Ascending aorta (tissue), 2 donors: Measurements from ENCODE around the gene TRPV5. TPM values are rescaled to one million over a fixed set of nuclear protein-coding genes. Genes with fewer than 3 reads are reported as not detected.

Experiments used
- DNase-seq, 2 donors: peaks; one replicate each; pipeline ENCODE4 v3.0.0-alpha.2; 2019; ENCODE audit warnings: low spot score in 2 of 2
- H3K27ac ChIP-seq, 2 donors: fragments of 200-600 bp; sonication (generic); one replicate each; pipeline ENCODE4 v1.5.1; 2016 to 2017; ENCODE audit warnings: mild to moderate bottlenecking in 1 of 2
- H3K27me3 ChIP-seq: fragments of 200-600 bp; sonication (generic); one replicate; pipeline ENCODE4 v1.5.1; 2017
- H3K36me3 ChIP-seq, 2 donors: fragments of 200-600 bp; sonication (generic); one replicate each; pipeline ENCODE4 v1.5.1; 2016
- H3K4me1 ChIP-seq, 2 donors: fragments of 200-600 bp; sonication (generic); one replicate each; pipeline ENCODE4 v1.5.1; 2016 to 2017; ENCODE audit warnings: mild to moderate bottlenecking in 1 of 2
- H3K4me3 ChIP-seq, 2 donors: fragments of 200-600 bp; sonication (generic); one replicate each; pipeline ENCODE4 v1.5.1; 2016 to 2017; ENCODE audit warnings: mild to moderate bottlenecking in 1 of 2
- H3K9me3 ChIP-seq, 2 donors: fragments of 200-600 bp; sonication (generic); one replicate each; pipeline ENCODE4 v1.5.1; 2016
- CTCF ChIP-seq, 3 experiments: fragments of 200-600 bp in 2 of 3; fragments of 450-650 bp in 1 of 3; sonication (generic) in 2 of 3; IDR thresholded peaks; one replicate each; pipeline ENCODE4 v1.5.1; 2016 to 2019; ENCODE audit warnings: antibody characterized with exemption in 3 of 3, mild to moderate bottlenecking in 1 of 3, moderate library complexity in 1 of 3
- intact Hi-C: fragments of 100-400 bp; cut with DNase I; formaldehyde crosslinking; loops from one replicate; pipeline ENCODE4 v1.15.1; 2023
- total RNA-seq: library from RNA; depleted of rRNA; stranded (reverse); fragments of >200 nt; gene quantifications from one replicate; pipeline ENCODE4 v1.1.0, GENCODE V29; 2016

The TRPV5 gene
- total RNA-seq, 1 donor from 2014 or later, result not detected

GRCh38 chr7:142948603-142949002 lies 15.1 kb upstream of the TRPV5 start:
- TF ChIP-seq CTCF (IDR thresholded peaks at IDR 0.05), result no peak
- Histone ChIP-seq H3K9me3 (no peaks in the 10 kb centered on the region), H3K27ac (no peak overlapping the region), H3K36me3 (no peaks in the 10 kb centered on the region), H3K4me3 (no peak overlapping the region), H3K27me3 (no peaks in the 10 kb centered on the region), H3K4me1 (no peaks in the 10 kb centered on the region)
- intact Hi-C loops, result no loop called here
- no peak for DNase-seq

- Histone ChIP-seq H3K9me3 (no peaks in the 10 kb centered on the region), H3K27me3 (no peaks in the 10 kb centered on the region), H3K36me3 (no peaks in the 10 kb centered on the region), H3K4me1 (no peaks in the 10 kb centered on the region), H3K4me3 (no peak overlapping the region), H3K27ac (no peak overlapping the region)
- no peak for TF ChIP-seq CTCF (IDR thresholded peaks at IDR 0.05)
- no peak for DNase-seq
- intact Hi-C loops, result no loop called here
These were observed 11.5 kb upstream of the TRPV5 start for GRCh38 chr7:142945001-142945400.

GRCh38 chr7:142943706-142944268 lies 10.2 kb upstream of the TRPV5 start:
- Histone ChIP-seq H3K9me3 (no peaks in the 10 kb centered on the region), H3K4me3 (no peak overlapping the region), H3K27me3 (no peaks in the 10 kb centered on the region), H3K27ac (no peak overlapping the region), H3K4me1 (no peaks in the 10 kb centered on the region), H3K36me3 (no peaks in the 10 kb centered on the region)
- intact Hi-C loops, result no loop called here
- DNase-seq, result no peak
- TF ChIP-seq CTCF (IDR thresholded peaks at IDR 0.05), result no peak

GRCh38 chr7:142942746-142943145 lies 9.2 kb upstream of the TRPV5 start:
- no peak for DNase-seq
- TF ChIP-seq CTCF (IDR thresholded peaks at IDR 0.05), result no peak

GRCh38 chr7:142941541-142941940 lies 8.0 kb upstream of the TRPV5 start:
- no peaks in the 10 kb centered on the region for H3K36me3 ChIP-seq
- no peak for TF ChIP-seq CTCF (IDR thresholded peaks at IDR 0.05)
- no peaks in the 10 kb centered on the region for H3K4me1 ChIP-seq
- no peaks in the 10 kb centered on the region for H3K27me3 ChIP-seq
- DNase-seq, result no peak
- H3K27ac ChIP-seq, result no peak overlapping the region
- no peaks in the 10 kb centered on the region for H3K9me3 ChIP-seq
- no peak overlapping the region for H3K4me3 ChIP-seq
- intact Hi-C loops, result no loop called here

More at GRCh38 chr7:142942746-142943145, 9.2 kb upstream of the TRPV5 start:
- no peaks in the 10 kb centered on the region for H3K9me3 ChIP-seq
- H3K4me1 ChIP-seq, result no peaks in the 10 kb centered on the region
- no peak overlapping the region for H3K27ac ChIP-seq
- no peaks in the 10 kb centered on the region for H3K27me3 ChIP-seq
- H3K4me3 ChIP-seq, result no peak overlapping the region
- intact Hi-C loops, result no loop called here
- no peaks in the 10 kb centered on the region for H3K36me3 ChIP-seq
